AG09309 (cell line): ENCODE measurements around the gene HTRA3.

ENCODE experiments used
- DNase-seq: peaks from one replicate; pipeline ENCODE4 v3.0.0-alpha.2; 2010; ENCODE audit warnings: low read depth
- H3K4me3 ChIP-seq: 2 replicates; pipeline ENCODE4 v1.5.1; 2011; ENCODE audit warnings: mild to moderate bottlenecking, low read depth, low read length, moderate library complexity; ENCODE audit not compliant: control insufficient read depth
- TF ChIP-seq, protein P1 (sequence below): IDR thresholded peaks from 2 replicates; pipeline ENCODE4 v1.5.1; 2011; ENCODE audit warnings: mild to moderate bottlenecking, low read depth, low read length, inconsistent platforms; ENCODE audit not compliant: insufficient read depth, control insufficient read depth; ENCODE audit errors: missing control alignments

Gene HTRA3

GRCh38 chr4:8292478-8293107 lies 23.0 kb downstream of the HTRA3 start:
- no peak for DNase-seq
- TF ChIP-seq, protein P1, sequence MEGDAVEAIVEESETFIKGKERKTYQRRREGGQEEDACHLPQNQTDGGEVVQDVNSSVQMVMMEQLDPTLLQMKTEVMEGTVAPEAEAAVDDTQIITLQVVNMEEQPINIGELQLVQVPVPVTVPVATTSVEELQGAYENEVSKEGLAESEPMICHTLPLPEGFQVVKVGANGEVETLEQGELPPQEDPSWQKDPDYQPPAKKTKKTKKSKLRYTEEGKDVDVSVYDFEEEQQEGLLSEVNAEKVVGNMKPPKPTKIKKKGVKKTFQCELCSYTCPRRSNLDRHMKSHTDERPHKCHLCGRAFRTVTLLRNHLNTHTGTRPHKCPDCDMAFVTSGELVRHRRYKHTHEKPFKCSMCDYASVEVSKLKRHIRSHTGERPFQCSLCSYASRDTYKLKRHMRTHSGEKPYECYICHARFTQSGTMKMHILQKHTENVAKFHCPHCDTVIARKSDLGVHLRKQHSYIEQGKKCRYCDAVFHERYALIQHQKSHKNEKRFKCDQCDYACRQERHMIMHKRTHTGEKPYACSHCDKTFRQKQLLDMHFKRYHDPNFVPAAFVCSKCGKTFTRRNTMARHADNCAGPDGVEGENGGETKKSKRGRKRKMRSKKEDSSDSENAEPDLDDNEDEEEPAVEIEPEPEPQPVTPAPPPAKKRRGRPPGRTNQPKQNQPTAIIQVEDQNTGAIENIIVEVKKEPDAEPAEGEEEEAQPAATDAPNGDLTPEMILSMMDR = no peak
- H3K4me3 ChIP-seq = no peak overlapping the region

DNA sequence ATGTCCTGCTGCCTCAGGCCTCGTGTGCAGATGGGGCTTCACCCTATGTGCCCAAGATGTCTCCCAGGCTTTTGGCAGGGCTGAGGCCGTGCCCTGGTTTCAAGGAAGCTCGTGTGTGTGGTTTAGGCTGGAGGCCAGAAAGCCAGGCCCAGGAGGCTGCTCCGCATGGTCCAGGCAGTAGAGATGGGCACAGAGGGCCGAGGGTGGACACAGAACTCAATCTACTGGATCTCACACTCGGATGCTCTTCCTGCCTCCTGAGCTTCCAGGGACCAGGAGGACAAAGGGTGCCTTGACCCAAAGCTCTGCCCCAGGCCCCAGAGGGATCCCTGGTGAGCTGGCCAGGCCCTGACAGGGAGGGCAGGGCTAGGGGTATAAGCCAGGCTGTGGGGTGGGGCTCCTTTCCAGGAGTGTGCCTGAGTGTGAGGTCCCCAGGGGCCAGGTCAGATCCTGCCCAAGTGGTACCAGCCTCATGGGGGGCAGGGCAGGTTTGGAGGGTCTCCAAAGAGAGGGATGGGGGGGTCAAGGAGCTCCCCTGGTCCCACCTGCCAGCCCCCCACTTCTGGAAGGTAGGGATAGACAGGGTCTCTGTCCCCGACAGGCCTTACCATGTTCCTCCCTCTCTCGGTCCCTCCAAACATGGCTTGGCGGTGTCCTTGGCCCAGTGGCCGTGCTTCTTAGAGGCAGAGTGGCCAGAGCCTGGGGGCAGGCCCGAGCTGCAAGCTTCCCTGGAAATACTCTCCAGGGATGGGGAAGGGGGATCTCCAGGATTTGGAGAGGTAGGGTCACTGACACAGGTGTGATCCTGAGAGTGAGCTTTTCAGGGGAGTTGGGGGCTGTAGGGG lies 23.8 kb downstream of the HTRA3 start:
- H3K4me3 ChIP-seq = no peak overlapping the region
- TF ChIP-seq, protein P1 = no peak
- DNase-seq = no peak

- TF ChIP-seq, protein P1 = no peak
- DNase-seq = no peak
- no peak overlapping the region for H3K4me3 ChIP-seq
Measured at GRCh38 chr4:8294036-8294435, 24.5 kb downstream of the HTRA3 start.

DNA sequence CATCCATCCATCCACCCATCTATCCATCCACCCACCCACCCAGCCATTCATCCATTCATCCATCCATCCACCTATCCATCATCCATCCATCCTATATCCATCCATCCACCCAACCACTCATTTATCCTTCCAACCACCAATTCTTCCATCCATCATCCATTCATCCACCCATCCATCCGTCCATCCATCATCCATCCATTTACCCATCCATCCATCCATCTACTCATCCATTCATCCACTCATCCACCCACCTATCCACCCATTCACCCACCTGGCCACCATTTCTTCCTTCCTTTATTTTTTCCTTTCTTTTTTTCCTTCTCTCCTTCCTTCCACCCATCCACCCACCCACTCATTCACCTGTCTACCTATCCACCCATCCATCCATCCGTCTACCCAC lies 25.2 kb downstream of the HTRA3 start:
- H3K4me3 ChIP-seq = no peak overlapping the region
- no peak for DNase-seq
- TF ChIP-seq, protein P1 = no peak

- TF ChIP-seq, protein P1 = no peak
- no peak for DNase-seq
- no peak overlapping the region for H3K4me3 ChIP-seq
Measured at GRCh38 chr4:8295471-8295870, 25.9 kb downstream of the HTRA3 start.

- no peak overlapping the region for H3K4me3 ChIP-seq
- TF ChIP-seq, protein P1 = no peak
- no peak for DNase-seq
Measured at GRCh38 chr4:8296491-8296890, 26.9 kb downstream of the HTRA3 start.
